Cardiac ventricle fibroblast (primary cell): ENCODE measurements around the gene FAM76B. TPM values are rescaled to one million over a fixed set of nuclear protein-coding genes. Genes with fewer than 3 reads are reported as not detected.

Experiments
- total RNA-seq: library from RNA; depleted of rRNA; stranded (reverse); fragments of >200 nt; gene quantifications from 2 replicates; pipeline ENCODE4 v1.2.3, GENCODE V29; 2015

Gene FAM76B
- 8.0 and 9.0 TPM in 2 replicates for total RNA-seq

GRCh38 chr11:95789506-95790122, at the start of gene FAM76B:
TSS of gene FAM76B (minus strand) at chr11:95789782. CDS start at chr11:95789478, 304 bp downstream.

GRCh38 chr11:95790123-95790932, 746 bp upstream of the FAM76B start, which contains the start of gene CEP57:
TSS of gene CEP57 (plus strand) at chr11:95790498. CDS start at chr11:95790699, 201 bp downstream.

Other genes starting within 250 kb of the FAM76B start
- 22.4 and 30.3 TPM in 2 replicates for gene CEP57, start 716 bp upstream of the FAM76B start, total RNA-seq
- 19.7 and 21.6 TPM in 2 replicates for gene MTMR2, start 134.3 kb upstream of the FAM76B start, total RNA-seq